ENCODE data around the gene PTPRN2.

The PTPRN2 gene

GRCh38 chr7:157831143-157831905 lies 756.3 kb downstream of the PTPRN2 start:
- H3K27ac ChIP-seq = no peak overlapping the region
- TF ChIP-seq CTCF (IDR thresholded peaks at IDR 0.05) = no peak
- TF ChIP-seq ZFX (IDR thresholded peaks at IDR 0.05; ENCODE audit: borderline replicate concordance) = no peak

GRCh38 chr7:157830331-157830730 lies 757.3 kb downstream of the PTPRN2 start:
- TF ChIP-seq ZFX (IDR thresholded peaks at IDR 0.05; ENCODE audit: borderline replicate concordance) (no peak), CTCF (IDR thresholded peaks at IDR 0.05) (no peak)
- H3K27ac ChIP-seq = no peak overlapping the region

GRCh38 chr7:157829491-157829890 lies 758.1 kb downstream of the PTPRN2 start:
- no peak overlapping the region for H3K27ac ChIP-seq
- no peak for TF ChIP-seq ZFX (IDR thresholded peaks at IDR 0.05; ENCODE audit: borderline replicate concordance)
- TF ChIP-seq CTCF (IDR thresholded peaks at IDR 0.05) = no peak

- no peak for TF ChIP-seq ZFX (IDR thresholded peaks at IDR 0.05; ENCODE audit: borderline replicate concordance)
- no peak for TF ChIP-seq CTCF (IDR thresholded peaks at IDR 0.05)
- no peak overlapping the region for H3K27ac ChIP-seq
These were observed 758.7 kb downstream of the PTPRN2 start for GRCh38 chr7:157828881-157829280.

- H3K27ac ChIP-seq = no peak overlapping the region
- no peak for TF ChIP-seq ZFX (IDR thresholded peaks at IDR 0.05; ENCODE audit: borderline replicate concordance)
- TF ChIP-seq CTCF (IDR thresholded peaks at IDR 0.05) = no peak
These were observed 759.4 kb downstream of the PTPRN2 start for GRCh38 chr7:157828190-157828589.

GRCh38 chr7:157827863-157828160 lies 759.8 kb downstream of the PTPRN2 start:
- TF ChIP-seq CTCF (IDR thresholded peaks at IDR 0.05) (no peak), ZFX (IDR thresholded peaks at IDR 0.05; ENCODE audit: borderline replicate concordance) (no peak)
- no peak overlapping the region for H3K27ac ChIP-seq

- no peak for TF ChIP-seq CTCF (IDR thresholded peaks at IDR 0.05)
- no peak for TF ChIP-seq ZFX (IDR thresholded peaks at IDR 0.05; ENCODE audit: borderline replicate concordance)
- no peak overlapping the region for H3K27ac ChIP-seq
These were observed 760.4 kb downstream of the PTPRN2 start for GRCh38 chr7:157827045-157827862.
